HepG2 (cell line): Measurements from ENCODE around the gene ITPK1. TPM values are rescaled to one million over a fixed set of nuclear protein-coding genes. Genes with fewer than 3 reads are reported as not detected.

ENCODE experiments used
- ATAC-seq: fragments of 200-7000 bp; cut with Tn5 transposase; 3 replicates; pipeline ENCODE4 v1.9.1; 2020; ENCODE audit warnings: mild to moderate bottlenecking, moderate library complexity
- BruUV-seq: library from RNA; stranded (reverse); fragments of 400-500 nt; replicated peaks from 2 replicates; lab custom pipeline; 2021; lab: Mats Ljungman, UMichigan
- CTCF ChIA-PET: fragments of 300-600 bp; formaldehyde crosslinking; extraction: SDS; loops from one replicate; lab custom pipeline; 2021; ENCODE audit warnings: low total read pairs, inconsistent platforms, low intra/inter-chr PET ratio; lab: Yijun Ruan, JAX
- POLR2A ChIA-PET: fragments of 350-600 bp; sonication (Branson Sonifier 250); formaldehyde crosslinking; loops from one replicate; lab custom pipeline; 2020; ENCODE audit warnings: antibody characterized with exemption, inconsistent platforms; lab: Yijun Ruan, JAX
- DNase-seq: peaks from one replicate; pipeline ENCODE4 v3.0.0-alpha.2; 2015; ENCODE audit warnings: low spot score
- FAIRE-seq: peaks from 3 replicates; lab custom pipeline; 2011; peaks lifted over from hg19 to GRCh38; lab: Jason Lieb, UNC
- H2AFZ ChIP-seq: one replicate; pipeline ENCODE4 v1.6.1; 2011; ENCODE audit warnings: low read length, inconsistent platforms
- H3K27ac ChIP-seq: fragments of 300-600 bp; 3 replicates; pipeline ENCODE4 v1.8.0; 2011; ENCODE audit warnings: mixed run types, mild to moderate bottlenecking, mixed read lengths, low read length, inconsistent platforms; ENCODE audit not compliant: insufficient read depth; ENCODE audit errors: extremely low read length
- H3K27me3 ChIP-seq, 2 experiments: fragments of 200-600 bp in 1 of 2; 2 replicates in 1 of 2; 3 replicates in 1 of 2; pipeline versions ENCODE4 v1.6.0 to v1.8.0; 2011; ENCODE audit warnings: low read length in 2 of 2, mild to moderate bottlenecking in 2 of 2, moderate library complexity in 2 of 2, inconsistent platforms in 1 of 2; ENCODE audit not compliant: insufficient read depth in 2 of 2, control insufficient read depth in 1 of 2
- H3K36me3 ChIP-seq, 2 experiments: fragments of 200-600 bp in 1 of 2; replicated peaks in 1 of 2; 2 replicates in 1 of 2; 3 replicates in 1 of 2; pipeline versions ENCODE4 v1.5.1 to v1.8.0; 2011; ENCODE audit warnings: low read length in 2 of 2, inconsistent platforms in 1 of 2; ENCODE audit not compliant: insufficient read depth in 2 of 2, control insufficient read depth in 1 of 2
- H3K4me1 ChIP-seq: 2 replicates; pipeline ENCODE4 v1.5.1; 2012; ENCODE audit warnings: low read length, inconsistent platforms; ENCODE audit not compliant: insufficient read depth
- H3K4me2 ChIP-seq: 2 replicates; pipeline ENCODE4 v1.6.0; 2011; ENCODE audit warnings: low read depth, low read length, inconsistent platforms
- H3K4me3 ChIP-seq, 3 experiments: fragments of 200-600 bp in 1 of 3; sonication (generic), shearing (Covaris generic) in 1 of 3; replicated peaks in 1 of 3; 2 replicates each; pipeline ENCODE4 v1.5.1; 2011 to 2016; ENCODE audit warnings: low read length in 3 of 3, inconsistent platforms in 2 of 3, low read depth in 2 of 3, mild to moderate bottlenecking in 2 of 3, control low read depth in 1 of 3, mixed read lengths in 1 of 3; ENCODE audit not compliant: insufficient read depth in 1 of 3
- H3K79me2 ChIP-seq: one replicate; pipeline ENCODE4 v1.6.1; 2011; ENCODE audit warnings: low read length, inconsistent platforms; ENCODE audit not compliant: insufficient read depth
- H3K9ac ChIP-seq: 2 replicates; pipeline ENCODE4 v1.6.0; 2011; ENCODE audit warnings: mild to moderate bottlenecking, low read depth, low read length, inconsistent platforms; ENCODE audit not compliant: insufficient read depth
- H3K9me3 ChIP-seq: 2 replicates; pipeline ENCODE4 v1.5.1; 2012; ENCODE audit warnings: mild to moderate bottlenecking, low read length
- H4K20me1 ChIP-seq: 2 replicates; pipeline ENCODE4 v1.6.0; 2011; ENCODE audit warnings: inconsistent platforms, mild to moderate bottlenecking, low read length, moderate library complexity; ENCODE audit not compliant: insufficient read depth
- CBFB ChIP-seq: sonication (generic); formaldehyde crosslinking; IDR thresholded peaks from 2 replicates; pipeline ENCODE4 v1.4.0; 2020; ENCODE audit warnings: missing genetic modification reagents
- ISX ChIP-seq: sonication (generic); formaldehyde crosslinking; conservative IDR thresholded peaks from 2 replicates; pipeline ENCODE4 v1.5.0; 2020; ENCODE audit warnings: missing genetic modification reagents
- MZF1 ChIP-seq: sonication (generic); formaldehyde crosslinking; IDR thresholded peaks from 2 replicates; pipeline ENCODE4 v1.8.1; 2023; ENCODE audit warnings: mild to moderate bottlenecking, missing genetic modification reagents, borderline replicate concordance
- PHF8 ChIP-seq: sonication (generic); formaldehyde crosslinking; IDR thresholded peaks from 2 replicates; pipeline ENCODE4 v1.5.0; 2020; ENCODE audit warnings: missing genetic modification reagents
- RXRA ChIP-seq: sonication (generic); formaldehyde crosslinking; IDR thresholded peaks from 2 replicates; pipeline ENCODE4 v1.5.1; 2020; ENCODE audit warnings: missing genetic modification reagents
- ZNF207 ChIP-seq: fragments of 450-650 bp; IDR thresholded peaks from 2 replicates; pipeline ENCODE4 v1.6.1; 2016; ENCODE audit warnings: antibody characterized with exemption, borderline replicate concordance
- ZNF644 ChIP-seq: IDR thresholded peaks from 2 replicates; pipeline ENCODE4 v1.6.1; 2016; ENCODE audit warnings: low read depth
- ZNF670 ChIP-seq: sonication (generic); formaldehyde crosslinking; IDR thresholded peaks from 2 replicates; pipeline ENCODE4 v1.8.0; 2022; ENCODE audit warnings: mild to moderate bottlenecking, missing genetic modification reagents, borderline replicate concordance
- ZNF768 ChIP-seq: sonication (generic); formaldehyde crosslinking; IDR thresholded peaks from 2 replicates; pipeline ENCODE4 v1.4.0; 2020; ENCODE audit warnings: missing genetic modification reagents
- WGBS: methylation state at CpG from one replicate; pipeline ENCODE4 v1.1.6; 2017; ENCODE audit warnings: low lambda C conversion rate; 5-methylcytosine and 5-hydroxymethylcytosine counted together
- in situ Hi-C: cut with HindIII; loops from 2 replicates; pipeline ENCODE4 v1.10.0; 2017; ENCODE audit warnings: low pct_unique_long_range_greater_than_20kb; ENCODE audit not compliant: extremely low pct_ligation_motif_present
- intact Hi-C: fragments of 100-400 bp; cut with micrococcal nuclease; formaldehyde crosslinking; loops from one replicate; pipeline ENCODE4 v1.10.0; 2022; ENCODE audit not compliant: unreplicated experiment
- polyA plus RNA-seq, 8 experiments: library from polyadenylated mRNA; depleted of rRNA in 3 of 8; stranded (reverse) in 7 of 8; unstranded in 1 of 8; fragments of >200 nt; fragmentation: Illumina TruSeq in 4 of 8; extraction: Trizol in 4 of 8; gene quantifications; 2 replicates each; pipeline versions ENCODE4 v1.2.1 to v1.2.3, GENCODE V29; 2011 to 2016; ENCODE audit warnings: low read depth in 4 of 8, missing spikeins in 1 of 8, mixed read lengths in 1 of 8; ENCODE audit not compliant: insufficient read depth in 1 of 8
- total RNA-seq, 5 experiments: library from RNA; depleted of rRNA; stranded (reverse); fragments of >200 nt; fragmentation: Illumina TruSeq; extraction: Trizol; gene quantifications; 2 replicates each; pipeline ENCODE4 v1.2.3, GENCODE V29; 2016; ENCODE audit warnings: low read depth in 1 of 5
- TF ChIP-seq, protein P1 (sequence below): IDR thresholded peaks from 2 replicates; pipeline ENCODE4 v1.6.1; 2016; ENCODE audit warnings: control low read depth
- TF ChIP-seq, protein P2 (sequence below): sonication (generic); formaldehyde crosslinking; IDR thresholded peaks from 2 replicates; pipeline ENCODE4 v1.9.0; 2021; ENCODE audit warnings: missing genetic modification reagents, borderline replicate concordance
- TF ChIP-seq, protein P3 (sequence below): sonication (generic); formaldehyde crosslinking; IDR thresholded peaks from 2 replicates; pipeline ENCODE4 v1.5.0; 2020; ENCODE audit warnings: mild to moderate bottlenecking, missing genetic modification reagents, borderline replicate concordance
- TF ChIP-seq, protein P4 (sequence below): sonication (generic); formaldehyde crosslinking; IDR thresholded peaks from 2 replicates; pipeline ENCODE4 v1.9.0; 2021; ENCODE audit warnings: missing genetic modification reagents, borderline replicate concordance

ITPK1 gene
- total and polyA plus RNA-seq, 2 of the 13 experiments (the other 11 are each of a cell fraction or from before 2014, with no cell fraction given) = 20.5 to 47.5 TPM

DNA sequence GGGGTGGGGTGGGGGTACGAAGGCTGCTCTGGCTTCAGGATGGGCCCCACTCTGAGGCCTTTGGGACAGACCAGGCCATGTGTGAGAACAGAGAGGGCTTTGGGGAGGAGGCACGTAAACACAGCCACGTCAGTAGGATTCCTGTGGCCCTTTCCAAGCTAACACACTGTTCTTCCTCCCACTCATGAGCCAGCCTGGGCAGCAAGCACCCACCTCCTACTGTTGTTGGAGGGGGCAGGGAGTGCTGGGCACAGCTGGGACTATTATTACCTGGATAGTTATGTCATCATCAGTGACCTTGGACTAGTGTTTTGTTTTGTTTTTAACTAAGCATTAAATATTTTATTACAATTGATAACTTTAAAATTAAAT is 187.5 kb downstream of the ITPK1 start:
- Histone ChIP-seq H3K9ac (no peak overlapping the region), H3K9me3 (no peaks in the 10 kb centered on the region), H3K4me3 (no peak overlapping the region), H3K36me3 (no peaks in the 10 kb centered on the region), H3K27me3 (no peaks in the 10 kb centered on the region; a peak in 2 of 5 replicates), H4K20me1 (0 out of 2 replicates have a peak, but pooled peaks cover 4% of the 10 kb centered on the region), H2AFZ (no peak overlapping the region), H3K27ac (no peak overlapping the region), H3K4me1 (no peaks in the 10 kb centered on the region), H3K4me2 (no peak overlapping the region), H3K79me2 (no peaks in the 10 kb centered on the region)
- ChIA-PET POLR2A (no interaction called here), CTCF (no interaction called here)
- FAIRE-seq (no peak), DNase-seq (no peak), ATAC-seq (no peak)
- in situ Hi-C loops = no loop called here
- no TSS peak for BruUV-seq
- intact Hi-C loops = no loop called here
- 0% methylated on average over 2 of the region's 3 CpGs for WGBS
- no peak for TF ChIP-seq ZNF670 (CRISPR knock-in tag)
- TF ChIP-seq ZNF768 (CRISPR knock-in tag) = no peak
- TF ChIP-seq ZNF644 (CRISPR knock-in tag) = no peak
- TF ChIP-seq CBFB (CRISPR knock-in tag) = no peak
- TF ChIP-seq ZNF207 = no peak
- TF ChIP-seq, protein P1, sequence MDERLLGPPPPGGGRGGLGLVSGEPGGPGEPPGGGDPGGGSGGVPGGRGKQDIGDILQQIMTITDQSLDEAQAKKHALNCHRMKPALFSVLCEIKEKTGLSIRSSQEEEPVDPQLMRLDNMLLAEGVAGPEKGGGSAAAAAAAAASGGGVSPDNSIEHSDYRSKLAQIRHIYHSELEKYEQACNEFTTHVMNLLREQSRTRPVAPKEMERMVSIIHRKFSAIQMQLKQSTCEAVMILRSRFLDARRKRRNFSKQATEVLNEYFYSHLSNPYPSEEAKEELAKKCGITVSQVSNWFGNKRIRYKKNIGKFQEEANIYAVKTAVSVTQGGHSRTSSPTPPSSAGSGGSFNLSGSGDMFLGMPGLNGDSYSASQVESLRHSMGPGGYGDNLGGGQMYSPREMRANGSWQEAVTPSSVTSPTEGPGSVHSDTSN = no peak
- TF ChIP-seq PHF8 (CRISPR knock-in tag) = no peak
- TF ChIP-seq ISX = no peak
- TF ChIP-seq, protein P2, sequence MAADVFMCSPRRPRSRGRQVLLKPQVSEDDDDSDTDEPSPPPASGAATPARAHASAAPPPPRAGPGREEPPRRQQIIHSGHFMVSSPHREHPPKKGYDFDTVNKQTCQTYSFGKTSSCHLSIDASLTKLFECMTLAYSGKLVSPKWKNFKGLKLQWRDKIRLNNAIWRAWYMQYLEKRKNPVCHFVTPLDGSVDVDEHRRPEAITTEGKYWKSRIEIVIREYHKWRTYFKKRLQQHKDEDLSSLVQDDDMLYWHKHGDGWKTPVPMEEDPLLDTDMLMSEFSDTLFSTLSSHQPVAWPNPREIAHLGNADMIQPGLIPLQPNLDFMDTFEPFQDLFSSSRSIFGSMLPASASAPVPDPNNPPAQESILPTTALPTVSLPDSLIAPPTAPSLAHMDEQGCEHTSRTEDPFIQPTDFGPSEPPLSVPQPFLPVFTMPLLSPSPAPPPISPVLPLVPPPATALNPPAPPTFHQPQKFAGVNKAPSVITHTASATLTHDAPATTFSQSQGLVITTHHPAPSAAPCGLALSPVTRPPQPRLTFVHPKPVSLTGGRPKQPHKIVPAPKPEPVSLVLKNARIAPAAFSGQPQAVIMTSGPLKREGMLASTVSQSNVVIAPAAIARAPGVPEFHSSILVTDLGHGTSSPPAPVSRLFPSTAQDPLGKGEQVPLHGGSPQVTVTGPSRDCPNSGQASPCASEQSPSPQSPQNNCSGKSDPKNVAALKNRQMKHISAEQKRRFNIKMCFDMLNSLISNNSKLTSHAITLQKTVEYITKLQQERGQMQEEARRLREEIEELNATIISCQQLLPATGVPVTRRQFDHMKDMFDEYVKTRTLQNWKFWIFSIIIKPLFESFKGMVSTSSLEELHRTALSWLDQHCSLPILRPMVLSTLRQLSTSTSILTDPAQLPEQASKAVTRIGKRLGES (CRISPR knock-in tag) = no peak
- TF ChIP-seq, protein P3, sequence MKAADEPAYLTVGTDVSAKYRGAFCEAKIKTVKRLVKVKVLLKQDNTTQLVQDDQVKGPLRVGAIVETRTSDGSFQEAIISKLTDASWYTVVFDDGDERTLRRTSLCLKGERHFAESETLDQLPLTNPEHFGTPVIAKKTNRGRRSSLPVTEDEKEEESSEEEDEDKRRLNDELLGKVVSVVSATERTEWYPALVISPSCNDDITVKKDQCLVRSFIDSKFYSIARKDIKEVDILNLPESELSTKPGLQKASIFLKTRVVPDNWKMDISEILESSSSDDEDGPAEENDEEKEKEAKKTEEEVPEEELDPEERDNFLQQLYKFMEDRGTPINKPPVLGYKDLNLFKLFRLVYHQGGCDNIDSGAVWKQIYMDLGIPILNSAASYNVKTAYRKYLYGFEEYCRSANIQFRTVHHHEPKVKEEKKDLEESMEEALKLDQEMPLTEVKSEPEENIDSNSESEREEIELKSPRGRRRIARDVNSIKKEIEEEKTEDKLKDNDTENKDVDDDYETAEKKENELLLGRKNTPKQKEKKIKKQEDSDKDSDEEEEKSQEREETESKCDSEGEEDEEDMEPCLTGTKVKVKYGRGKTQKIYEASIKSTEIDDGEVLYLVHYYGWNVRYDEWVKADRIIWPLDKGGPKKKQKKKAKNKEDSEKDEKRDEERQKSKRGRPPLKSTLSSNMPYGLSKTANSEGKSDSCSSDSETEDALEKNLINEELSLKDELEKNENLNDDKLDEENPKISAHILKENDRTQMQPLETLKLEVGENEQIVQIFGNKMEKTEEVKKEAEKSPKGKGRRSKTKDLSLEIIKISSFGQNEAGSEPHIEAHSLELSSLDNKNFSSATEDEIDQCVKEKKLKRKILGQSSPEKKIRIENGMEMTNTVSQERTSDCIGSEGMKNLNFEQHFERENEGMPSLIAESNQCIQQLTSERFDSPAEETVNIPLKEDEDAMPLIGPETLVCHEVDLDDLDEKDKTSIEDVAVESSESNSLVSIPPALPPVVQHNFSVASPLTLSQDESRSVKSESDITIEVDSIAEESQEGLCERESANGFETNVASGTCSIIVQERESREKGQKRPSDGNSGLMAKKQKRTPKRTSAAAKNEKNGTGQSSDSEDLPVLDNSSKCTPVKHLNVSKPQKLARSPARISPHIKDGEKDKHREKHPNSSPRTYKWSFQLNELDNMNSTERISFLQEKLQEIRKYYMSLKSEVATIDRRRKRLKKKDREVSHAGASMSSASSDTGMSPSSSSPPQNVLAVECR (CRISPR knock-in tag) = no peak
- TF ChIP-seq, protein P4, sequence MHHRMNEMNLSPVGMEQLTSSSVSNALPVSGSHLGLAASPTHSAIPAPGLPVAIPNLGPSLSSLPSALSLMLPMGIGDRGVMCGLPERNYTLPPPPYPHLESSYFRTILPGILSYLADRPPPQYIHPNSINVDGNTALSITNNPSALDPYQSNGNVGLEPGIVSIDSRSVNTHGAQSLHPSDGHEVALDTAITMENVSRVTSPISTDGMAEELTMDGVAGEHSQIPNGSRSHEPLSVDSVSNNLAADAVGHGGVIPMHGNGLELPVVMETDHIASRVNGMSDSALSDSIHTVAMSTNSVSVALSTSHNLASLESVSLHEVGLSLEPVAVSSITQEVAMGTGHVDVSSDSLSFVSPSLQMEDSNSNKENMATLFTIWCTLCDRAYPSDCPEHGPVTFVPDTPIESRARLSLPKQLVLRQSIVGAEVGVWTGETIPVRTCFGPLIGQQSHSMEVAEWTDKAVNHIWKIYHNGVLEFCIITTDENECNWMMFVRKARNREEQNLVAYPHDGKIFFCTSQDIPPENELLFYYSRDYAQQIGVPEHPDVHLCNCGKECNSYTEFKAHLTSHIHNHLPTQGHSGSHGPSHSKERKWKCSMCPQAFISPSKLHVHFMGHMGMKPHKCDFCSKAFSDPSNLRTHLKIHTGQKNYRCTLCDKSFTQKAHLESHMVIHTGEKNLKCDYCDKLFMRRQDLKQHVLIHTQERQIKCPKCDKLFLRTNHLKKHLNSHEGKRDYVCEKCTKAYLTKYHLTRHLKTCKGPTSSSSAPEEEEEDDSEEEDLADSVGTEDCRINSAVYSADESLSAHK (CRISPR knock-in tag) = no peak
- TF ChIP-seq MZF1 (CRISPR knock-in tag) = no peak
- no peak for TF ChIP-seq RXRA
